Stimulated activated CD4-positive, alpha-beta T cell treated with anti-CD3 and anti-CD28 coated beads, Interleukin-12 subunit alpha, Interleukin-12 subunit beta, amount 100 ng/mL, for 48 hours (primary cell): ENCODE results near the gene BATF.

ENCODE experiments used
- DNase-seq, 3 donors: peaks; one replicate each; pipeline ENCODE4 v3.0.0-alpha.2; 2020; ENCODE audit warnings: low read depth in 2 of 3, low spot score in 1 of 3

The BATF gene

GRCh38 chr14:75499084-75499875, 23.0 kb upstream of the BATF start:
- DNase-seq, result no peak

DNA sequence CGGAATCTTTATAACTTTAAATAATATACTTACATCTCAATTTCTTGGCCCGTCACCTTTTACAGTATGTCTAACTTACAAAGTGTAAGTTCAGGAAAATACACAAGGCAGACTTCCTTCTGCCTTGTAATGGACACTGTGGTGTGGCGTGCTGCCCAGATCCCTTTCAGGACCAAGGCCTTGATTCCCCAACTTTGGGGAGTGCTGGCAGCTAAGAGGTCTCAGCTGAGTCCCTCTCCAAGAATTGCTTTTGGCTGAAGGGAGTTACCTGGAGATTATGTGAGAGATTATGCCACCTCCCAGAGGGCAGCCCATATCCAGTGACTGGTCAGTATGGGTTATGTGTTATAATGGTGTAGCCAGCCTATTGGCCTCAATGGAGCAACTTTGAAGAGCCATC, 21.2 kb upstream of the BATF start:
- DNase-seq, result no peak

GRCh38 chr14:75504411-75504810, 17.9 kb upstream of the BATF start:
- no peak for DNase-seq

DNA sequence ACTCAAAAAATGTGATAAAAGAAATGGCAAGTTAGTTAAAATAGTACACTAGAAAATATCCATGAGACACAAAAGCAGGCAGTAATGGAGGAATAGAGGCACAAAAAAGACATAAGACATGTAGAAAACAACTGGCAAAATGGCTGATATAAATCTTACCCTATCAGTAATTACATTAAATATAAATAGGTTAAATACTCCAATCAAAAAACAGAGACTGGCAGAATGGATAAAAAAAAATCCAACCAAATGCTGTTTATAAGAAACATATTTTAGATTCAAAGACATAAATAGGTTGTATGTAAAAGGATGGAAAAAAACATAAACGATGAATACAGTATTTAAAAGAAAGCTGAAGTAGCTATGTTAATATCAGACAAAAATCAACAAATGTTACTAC, 15.3 kb upstream of the BATF start:
- DNase-seq, result no peak

- no peak for DNase-seq
These were observed 11.7 kb upstream of the BATF start for GRCh38 chr14:75510547-75510946.

DNA sequence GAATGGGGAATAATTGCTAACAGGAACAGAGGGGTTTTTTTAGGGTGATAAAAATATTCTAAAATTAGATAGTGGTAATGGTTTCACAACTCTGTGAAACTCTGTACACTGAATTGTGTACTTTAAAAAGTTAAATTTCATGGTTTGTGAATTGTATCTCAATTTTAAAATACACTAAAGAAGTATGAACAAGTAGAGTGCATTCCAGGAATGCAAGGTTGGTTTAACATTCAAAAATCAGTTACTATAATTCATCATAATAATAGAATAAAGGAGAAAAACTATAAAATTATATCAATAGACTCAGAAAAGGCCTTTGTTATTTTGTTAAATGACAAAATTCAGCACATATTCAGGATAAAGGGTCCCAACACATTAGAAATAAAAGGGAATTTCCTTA, 11.1 kb upstream of the BATF start:
- DNase-seq, result no peak

GRCh38 chr14:75513911-75514672, 8.2 kb upstream of the BATF start:
- no peak for DNase-seq

DNA sequence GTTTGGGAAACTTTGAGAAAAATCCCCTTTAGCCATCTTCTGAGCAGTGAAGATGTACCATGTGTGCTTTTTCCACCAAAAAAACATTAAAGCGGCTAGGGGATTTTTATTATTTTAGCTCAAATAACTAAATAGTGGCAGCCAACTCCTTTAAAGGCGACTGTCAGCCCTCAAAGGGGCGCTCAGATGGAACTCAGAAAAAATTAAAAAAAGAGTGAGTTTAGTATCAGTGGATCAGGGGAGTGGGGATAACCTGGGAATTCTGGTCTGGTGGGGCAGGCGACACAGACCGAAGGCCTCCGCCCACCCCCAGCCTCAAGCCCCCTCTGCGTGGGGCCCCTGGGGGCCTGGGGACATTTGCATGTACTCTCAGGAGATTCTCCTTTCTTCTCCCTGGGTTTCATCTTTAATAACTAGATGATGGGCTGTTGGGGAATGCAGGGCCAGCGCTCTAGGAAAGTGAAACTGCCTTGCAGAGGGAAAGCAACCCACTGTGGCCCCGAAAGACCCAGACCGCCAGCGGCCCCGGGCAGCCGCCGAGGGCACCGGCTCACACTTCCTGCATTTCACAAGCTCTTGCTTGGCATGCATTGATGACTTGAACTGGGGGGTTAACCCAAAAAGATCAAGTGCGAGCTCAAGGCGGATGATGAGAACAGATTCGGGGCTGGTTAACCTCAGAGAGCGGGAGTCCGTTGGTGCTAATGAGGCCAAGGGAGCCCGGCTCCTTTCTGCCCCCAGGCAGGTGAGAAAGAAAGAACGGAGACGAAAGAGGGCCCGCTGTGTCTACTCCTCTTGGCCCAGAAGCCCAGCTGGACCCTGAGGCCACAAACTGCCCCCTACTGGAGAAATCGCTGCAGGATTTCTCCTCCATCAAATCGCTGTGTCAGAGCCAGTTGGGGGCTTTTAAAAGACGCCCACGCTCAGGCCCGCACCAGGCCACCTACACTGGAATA, 7.3 kb upstream of the BATF start:
- no peak for DNase-seq

DNA sequence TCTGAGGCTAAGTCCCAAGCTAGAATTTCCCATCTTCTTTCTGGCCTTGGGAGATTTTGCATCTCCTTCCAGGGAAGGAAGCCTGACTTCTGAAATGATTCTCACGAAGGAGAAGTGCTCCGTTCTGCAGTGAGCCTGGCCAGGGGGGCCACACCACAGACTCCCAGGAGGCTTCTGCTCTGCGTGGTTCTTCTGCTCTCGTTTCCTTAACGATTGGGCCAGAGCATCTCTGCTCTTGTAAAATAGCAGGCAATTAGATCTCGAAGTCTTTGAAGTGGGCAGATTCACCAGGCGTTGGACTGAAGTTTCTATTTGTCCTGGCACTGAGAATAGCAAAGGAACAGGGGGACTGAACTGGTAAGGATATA, 6.7 kb upstream of the BATF start:
- DNase-seq, result no peak

GRCh38 chr14:75518625-75519024, 3.6 kb upstream of the BATF start:
- no peak for DNase-seq

DNA sequence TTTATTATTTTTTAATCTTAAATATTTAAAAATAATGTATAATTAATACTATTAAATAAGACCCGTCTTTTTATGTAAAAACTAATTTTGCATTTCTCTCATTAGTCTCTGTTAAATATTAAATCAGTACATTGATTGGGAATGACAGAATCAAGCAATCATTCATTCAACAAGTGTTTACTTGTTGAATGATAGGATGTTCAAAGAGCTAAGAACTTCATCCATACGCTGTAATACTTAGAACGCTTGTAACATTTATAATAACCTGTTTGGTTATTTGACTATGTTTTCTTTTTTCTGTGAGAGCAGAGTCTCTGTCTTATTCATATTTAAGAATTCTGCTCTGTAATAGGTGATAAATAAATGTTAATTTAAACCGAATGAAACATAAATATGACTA, 2.9 kb upstream of the BATF start:
- DNase-seq, result no peak

DNA sequence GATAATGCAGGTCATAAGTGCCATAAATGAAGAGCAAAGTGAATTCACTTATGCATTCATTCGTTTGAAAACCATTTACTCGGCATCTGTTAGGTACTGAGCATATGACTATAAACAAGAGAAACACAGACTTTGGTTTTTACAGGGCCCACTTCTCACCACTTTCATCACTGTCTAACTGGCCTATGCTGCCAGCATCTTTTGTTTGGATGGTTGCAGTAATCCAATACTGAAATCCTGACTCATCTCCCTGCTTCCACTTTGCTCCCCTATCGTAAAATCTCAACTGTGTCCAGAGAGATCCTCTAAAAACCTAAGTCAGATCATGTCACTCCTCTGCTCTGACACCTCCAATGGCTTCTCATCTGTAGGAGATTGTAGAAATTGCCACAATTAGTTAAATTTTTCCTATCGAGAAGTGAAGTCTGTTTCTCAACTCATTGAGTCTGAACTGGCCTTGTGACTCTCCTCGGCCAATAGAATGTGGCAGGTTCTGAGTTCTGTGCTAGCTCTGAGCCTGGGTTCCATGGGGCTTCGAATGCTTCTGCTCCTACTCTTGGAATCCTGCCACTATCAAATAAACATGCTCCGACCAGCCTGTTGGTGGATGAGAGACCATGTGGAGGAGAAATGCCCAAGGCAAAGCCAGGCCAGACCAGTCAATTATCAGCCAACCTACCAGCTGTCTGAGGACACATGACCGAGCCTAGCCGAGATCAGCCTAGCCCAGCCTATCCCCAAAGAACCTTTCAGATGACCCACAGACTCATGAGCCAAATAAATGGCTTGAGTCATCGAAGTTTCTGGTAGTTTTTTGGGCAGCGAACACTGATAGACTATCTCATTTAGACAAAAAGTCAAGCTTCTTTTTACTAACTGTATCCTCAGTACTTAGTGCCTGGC, 2.2 kb upstream of the BATF start:
- no peak for DNase-seq

- DNase-seq, result no peak
These were observed 1.4 kb upstream of the BATF start for GRCh38 chr14:75520852-75521251.

DNA sequence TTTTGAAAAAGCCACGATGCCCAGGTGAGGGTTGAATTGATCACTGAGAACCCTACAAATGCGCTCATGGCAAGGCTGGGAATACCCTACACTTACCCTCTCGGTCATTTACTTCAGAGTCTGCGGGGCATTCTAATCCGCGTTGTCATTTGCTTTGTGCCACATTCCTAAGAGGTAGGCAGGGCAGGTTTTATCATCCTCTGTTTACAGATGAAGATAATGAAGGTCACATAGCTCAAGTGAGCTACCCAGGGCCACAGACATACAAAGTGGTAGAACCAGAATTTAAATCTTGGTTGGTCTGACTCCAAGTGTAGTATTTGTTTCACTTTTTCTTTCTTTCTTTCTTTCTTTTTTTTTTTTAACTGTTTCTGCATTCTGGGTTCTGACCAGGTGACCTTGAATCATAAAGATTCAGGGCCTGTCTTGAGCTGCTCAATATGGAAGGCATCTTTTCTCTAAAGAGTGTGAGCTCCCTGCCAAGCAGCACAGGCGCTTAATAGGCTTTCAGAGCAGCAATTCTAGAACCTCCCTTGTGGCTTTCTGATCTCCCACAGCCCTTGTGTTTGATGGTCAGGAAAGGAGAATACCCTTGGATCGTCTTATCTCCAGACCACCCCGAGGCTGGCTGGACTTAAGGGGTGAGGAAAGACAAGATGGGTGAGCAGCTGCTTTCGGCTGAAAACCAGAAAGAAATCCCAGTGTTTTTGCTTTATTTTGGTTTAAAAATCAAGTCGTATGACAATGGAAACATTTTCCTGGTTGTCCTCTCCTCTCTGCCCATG, 662 bp upstream of the BATF start:
- DNase-seq, result no peak

GRCh38 chr14:75522983-75523318, 682 bp downstream of the BATF start:
- no peak for DNase-seq

DNA sequence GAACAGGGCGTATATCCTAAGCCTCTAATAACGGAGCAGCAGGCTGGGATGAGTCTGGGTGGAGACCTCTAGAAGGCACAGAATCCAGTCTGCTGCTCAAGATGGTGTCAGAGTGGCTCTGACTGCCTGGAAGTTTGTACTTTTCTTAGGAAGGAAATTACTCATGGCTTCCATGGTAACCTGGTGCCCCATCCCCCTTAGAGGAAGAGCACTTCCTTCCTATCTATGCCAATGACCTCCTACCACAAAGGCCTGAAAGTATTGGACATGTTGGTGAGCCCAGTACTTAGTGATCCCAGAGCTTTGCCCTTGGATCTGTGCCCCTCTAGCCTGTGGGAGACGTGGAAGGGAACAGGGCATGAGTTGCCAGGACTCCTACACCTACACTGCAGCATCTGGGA, 1.5 kb downstream of the BATF start:
- DNase-seq, result no peak

DNA sequence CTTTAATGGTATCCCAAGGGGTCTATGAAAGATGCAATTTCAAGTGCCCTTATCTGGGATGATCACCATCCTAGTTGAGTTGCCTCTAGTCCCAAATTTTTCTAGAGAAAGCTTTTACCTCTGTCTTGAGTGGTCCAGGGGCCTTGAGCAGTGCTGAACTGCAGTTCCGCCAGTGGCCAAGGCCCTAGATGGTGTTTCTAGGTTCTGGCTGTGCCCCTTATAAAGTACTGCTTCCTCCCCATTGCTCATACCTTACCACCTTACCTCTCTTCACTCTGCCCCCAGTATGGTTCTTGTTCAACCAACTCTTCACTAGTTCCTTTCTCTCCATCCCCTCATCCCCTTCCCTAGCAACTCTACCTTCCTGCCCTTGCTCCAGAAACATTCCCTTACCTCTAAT, 3.7 kb downstream of the BATF start:
- DNase-seq, result no peak

GRCh38 chr14:75527449-75528163, 5.3 kb downstream of the BATF start:
- DNase-seq, result no peak

- DNase-seq, result no peak
These were observed 9.0 kb downstream of the BATF start for GRCh38 chr14:75531256-75531655.
